ENCODE measurements around the gene GPRC5C.

- no peak for TF ChIP-seq CTCF (IDR thresholded peaks at IDR 0.05)
- TF ChIP-seq POLR2A (IDR thresholded peaks at IDR 0.05) = no peak
Observed at GRCh38 chr17:74385201-74385600, 46.7 kb upstream of the GPRC5C start.

Data from heart left ventricle (tissue), 13 donors.